MM.1S (cell line): ENCODE measurements around the gene TMEM207.

Experiments
- CTCF ChIP-seq: fragments of 300-600 bp; sonication (generic); IDR thresholded peaks from 2 replicates; pipeline ENCODE4 v1.5.1; 2016; ENCODE audit warnings: antibody characterized with exemption, low read length, mixed read lengths
- EZH2 ChIP-seq: fragments of 300-600 bp; sonication (generic); optimal IDR thresholded peaks from 2 replicates; pipeline ENCODE3; 2017; ENCODE audit warnings: low read depth, mild to moderate bottlenecking, antibody characterized with exemption, low read length, mixed read lengths
- EZH2phosphoT487 ChIP-seq: fragments of 300-600 bp; sonication (generic); IDR thresholded peaks from 2 replicates; pipeline ENCODE4 v1.6.1; 2018; ENCODE audit warnings: antibody characterized with exemption, low read length

- TF ChIP-seq CTCF = no peak
- no peak for TF ChIP-seq EZH2phosphoT487
- TF ChIP-seq EZH2 = no peak
Observed at GRCh38 chr3:190396001-190396400, 53.7 kb downstream of the TMEM207 start.
